GM06990 (cell line): ENCODE results near the gene SMKR1.

Experiments
- DNase-seq: peaks from one replicate; pipeline ENCODE4 v3.0.0-alpha.2; 2011; ENCODE audit not compliant: insufficient read length; ENCODE audit errors: extremely low read depth
- H3K27me3 ChIP-seq: replicated peaks from 2 replicates; pipeline ENCODE4 v1.6.0; 2011; ENCODE audit warnings: low read length; ENCODE audit not compliant: control insufficient read depth, insufficient read depth
- H3K36me3 ChIP-seq: 2 replicates; pipeline ENCODE4 v1.5.1; 2011; ENCODE audit warnings: low read length; ENCODE audit not compliant: control insufficient read depth, insufficient read depth
- H3K4me3 ChIP-seq: replicated peaks from 2 replicates; pipeline ENCODE4 v1.5.1; 2011; ENCODE audit warnings: low read depth, mild to moderate bottlenecking, control low read depth, low read length
- CTCF ChIP-seq: IDR thresholded peaks from 2 replicates; pipeline ENCODE4 v1.5.1; 2011; ENCODE audit warnings: low read length, control low read depth, mild to moderate bottlenecking, inconsistent platforms; ENCODE audit not compliant: insufficient read depth, poor library complexity, severe bottlenecking

The SMKR1 gene

GRCh38 chr7:129557686-129558481, 55.6 kb downstream of the SMKR1 start:
- no peak for TF ChIP-seq CTCF
- no peaks in the 10 kb centered on the region; the same call in 1 of the 2 replicates for H3K27me3 ChIP-seq
- DNase-seq = no peak
- no peak overlapping the region for H3K4me3 ChIP-seq
- no peaks in the 10 kb centered on the region for H3K36me3 ChIP-seq

- no peak for TF ChIP-seq CTCF
Observed at GRCh38 chr7:129559564-129559963, 57.2 kb downstream of the SMKR1 start.

GRCh38 chr7:129560831-129561230, 58.5 kb downstream of the SMKR1 start:
- TF ChIP-seq CTCF = no peak
- Histone ChIP-seq H3K27me3 (no peaks in the 10 kb centered on the region; the same call in none of the 2 replicates), H3K36me3 (no peaks in the 10 kb centered on the region), H3K4me3 (no peak overlapping the region)
- DNase-seq = no peak

More at GRCh38 chr7:129559564-129559963, 57.2 kb downstream of the SMKR1 start:
- DNase-seq = no peak
- Histone ChIP-seq H3K27me3 (no peaks in the 10 kb centered on the region; the same call in 1 of the 2 replicates), H3K36me3 (no peaks in the 10 kb centered on the region), H3K4me3 (no peak overlapping the region)

GRCh38 chr7:129561677-129562359, 59.5 kb downstream of the SMKR1 start:
- no peaks in the 10 kb centered on the region for H3K36me3 ChIP-seq
- DNase-seq = no peak

More at GRCh38 chr7:129561677-129562359, 59.5 kb downstream of the SMKR1 start:
- no peak overlapping the region for H3K4me3 ChIP-seq
- H3K27me3 ChIP-seq = no peaks in the 10 kb centered on the region; the same call in none of the 2 replicates
- no peak for TF ChIP-seq CTCF
